Activated T-cell treated with anti-CD3 and anti-CD28 coated beads, Interleukin-2, amount 50 U/mL, for 72 hours (primary cell): ENCODE results near the gene ZDHHC7. TPM values are rescaled to one million over a fixed set of nuclear protein-coding genes. Genes with fewer than 3 reads are reported as not detected.
A peak's percentile ranks its signal among the peaks of the same experiment; 100 is the strongest.

Source experiments
- ATAC-seq, 2 donors: fragments of 150-1000 bp; cut with Tn5 transposase; replicated peaks in 1 of 2; 2 replicates each; pipeline ENCODE4 v1.10.0; 2021; ENCODE audit warnings: moderate library complexity in 2 of 2, mild to moderate bottlenecking in 1 of 2
- DNase-seq, 2 donors: peaks; one replicate each; pipeline ENCODE4 v3.0.0; 2021 to 2022; ENCODE audit warnings: mixed read lengths in 1 of 2
- H3K27ac Mint-ChIP-seq: one replicate; pipeline ENCODE4 v1.8.0; 2022; ENCODE audit warnings: mild to moderate bottlenecking, moderate library complexity, mixed read lengths
- H3K27me3 Mint-ChIP-seq: one replicate; pipeline ENCODE4 v1.8.0; 2022; ENCODE audit warnings: low read depth, mixed read lengths
- H3K36me3 Mint-ChIP-seq, 2 donors: one replicate each; pipeline ENCODE4 v1.8.0; 2022; ENCODE audit warnings: mixed read lengths in 2 of 2, mild to moderate bottlenecking in 1 of 2; ENCODE audit not compliant: insufficient read depth in 2 of 2
- H3K4me1 Mint-ChIP-seq: one replicate; pipeline ENCODE4 v1.8.0; 2022; ENCODE audit warnings: low read depth, mixed read lengths
- H3K4me3 Mint-ChIP-seq, 2 donors: one replicate each; pipeline ENCODE4 v1.8.0; 2022; ENCODE audit warnings: mild to moderate bottlenecking in 2 of 2, mixed read lengths in 2 of 2, moderate library complexity in 2 of 2
- H3K9me3 Mint-ChIP-seq, 2 donors: one replicate each; pipeline ENCODE4 v1.8.0; 2022; ENCODE audit warnings: mixed read lengths in 2 of 2
- total RNA-seq, 2 donors: library from RNA; stranded (reverse); gene quantifications; one replicate each; pipeline ENCODE4 v1.2.3, GENCODE V29; 2022

Gene ZDHHC7
- total RNA-seq, 2 donors from 2014 or later = 27.5 to 33.7 TPM

GRCh38 chr16:84955427-84955826, 55.9 kb downstream of the ZDHHC7 start:
- DNase-seq (no peak), ATAC-seq (no peak)
- Mint-ChIP-seq H3K36me3 (no peaks in the 10 kb centered on the region), H3K4me1 (no peaks in the 10 kb centered on the region), H3K27ac (no peak overlapping the region), H3K27me3 (no peaks in the 10 kb centered on the region), H3K4me3 (no peak overlapping the region), H3K9me3 (no peaks in the 10 kb centered on the region)

GRCh38 chr16:84953190-84953746, 58.1 kb downstream of the ZDHHC7 start:
- peaks cover 6% of the 10 kb centered on the region for H3K27me3 Mint-ChIP-seq
- no peaks in the 10 kb centered on the region for H3K9me3 Mint-ChIP-seq
- ATAC-seq = no peak

DNA sequence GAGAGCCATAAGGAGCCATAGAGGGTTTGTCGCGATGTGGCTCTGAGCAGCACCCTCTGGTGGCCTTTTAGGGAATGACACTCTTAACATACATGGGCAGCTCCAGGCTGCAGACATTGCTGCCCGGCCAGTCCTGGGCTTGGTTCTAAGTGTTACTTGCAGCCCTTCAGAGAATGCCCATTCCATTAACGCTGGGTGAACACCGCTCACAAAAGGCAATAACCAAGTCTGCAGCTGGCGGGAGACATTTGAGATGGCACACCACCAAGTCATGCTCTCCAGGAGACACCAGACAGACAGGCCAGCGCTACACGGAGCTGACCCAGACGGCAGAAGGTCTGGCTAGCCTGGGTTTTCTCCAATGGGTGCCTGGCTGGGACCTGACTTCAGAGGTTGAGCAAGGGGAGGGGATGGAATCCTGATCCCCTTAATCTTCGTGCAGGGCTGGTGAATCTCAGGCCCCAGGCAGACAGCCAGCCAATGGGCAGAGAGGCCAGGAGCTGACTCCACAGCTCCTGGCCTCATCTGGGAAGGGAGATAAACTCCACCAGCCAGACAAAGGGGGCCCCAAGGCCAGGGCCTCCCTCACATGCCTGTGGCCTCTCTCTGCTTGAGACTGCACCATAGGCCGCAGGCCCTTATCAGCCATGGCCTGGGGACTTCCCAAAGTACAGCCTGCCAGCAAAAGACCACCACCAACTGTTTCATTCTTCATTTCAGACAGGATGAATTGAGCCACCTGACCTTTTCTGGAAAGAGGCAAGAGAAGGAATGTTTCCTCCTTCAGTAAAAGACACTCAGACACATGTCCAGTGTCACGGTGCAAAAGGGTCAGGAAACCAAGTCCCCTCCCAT, 58.8 kb downstream of the ZDHHC7 start:
- Mint-ChIP-seq H3K4me1 (no peaks in the 10 kb centered on the region), H3K27me3 (peaks cover 6% of the 10 kb centered on the region), H3K27ac (no peak overlapping the region), H3K36me3 (no peaks in the 10 kb centered on the region), H3K9me3 (no peaks in the 10 kb centered on the region), H3K4me3 (no peak overlapping the region)
- DNase-seq (peak; percentile 69 to 79), ATAC-seq (peak; percentile 78 to 89)

More at GRCh38 chr16:84953190-84953746, 58.1 kb downstream of the ZDHHC7 start:
- no peaks in the 10 kb centered on the region for H3K36me3 Mint-ChIP-seq
- no peak overlapping the region for H3K4me3 Mint-ChIP-seq
- H3K27ac Mint-ChIP-seq = no peak overlapping the region
- no peaks in the 10 kb centered on the region for H3K4me1 Mint-ChIP-seq
- DNase-seq = no peak

DNA sequence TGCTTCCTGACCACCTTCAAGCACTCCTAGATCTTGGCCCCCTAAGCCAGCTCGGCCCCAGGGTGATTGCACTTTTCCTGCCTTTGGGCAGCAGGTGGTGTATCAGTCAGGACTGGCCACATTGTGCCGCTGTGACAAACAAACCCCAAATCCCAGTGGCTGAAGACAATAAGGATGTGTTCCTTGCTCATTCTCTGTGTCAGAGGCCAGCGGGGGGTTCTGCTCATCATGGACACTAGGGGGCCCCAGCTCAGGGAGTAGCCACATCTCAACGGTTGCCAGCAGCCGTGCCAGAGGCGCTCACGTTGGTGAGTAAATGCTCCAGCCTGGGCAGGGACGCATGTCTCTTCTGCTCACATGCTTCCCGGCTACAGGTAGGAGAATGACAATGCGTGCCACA, 60.4 kb downstream of the ZDHHC7 start:
- H3K27ac Mint-ChIP-seq = no peak overlapping the region
- no peak for ATAC-seq
- peak; percentile 15 to 32 for DNase-seq
- H3K4me3 Mint-ChIP-seq = no peak overlapping the region
- no peaks in the 10 kb centered on the region for H3K9me3 Mint-ChIP-seq
- peaks cover 6% of the 10 kb centered on the region for H3K27me3 Mint-ChIP-seq
- no peaks in the 10 kb centered on the region for H3K36me3 Mint-ChIP-seq
- no peaks in the 10 kb centered on the region for H3K4me1 Mint-ChIP-seq

DNA sequence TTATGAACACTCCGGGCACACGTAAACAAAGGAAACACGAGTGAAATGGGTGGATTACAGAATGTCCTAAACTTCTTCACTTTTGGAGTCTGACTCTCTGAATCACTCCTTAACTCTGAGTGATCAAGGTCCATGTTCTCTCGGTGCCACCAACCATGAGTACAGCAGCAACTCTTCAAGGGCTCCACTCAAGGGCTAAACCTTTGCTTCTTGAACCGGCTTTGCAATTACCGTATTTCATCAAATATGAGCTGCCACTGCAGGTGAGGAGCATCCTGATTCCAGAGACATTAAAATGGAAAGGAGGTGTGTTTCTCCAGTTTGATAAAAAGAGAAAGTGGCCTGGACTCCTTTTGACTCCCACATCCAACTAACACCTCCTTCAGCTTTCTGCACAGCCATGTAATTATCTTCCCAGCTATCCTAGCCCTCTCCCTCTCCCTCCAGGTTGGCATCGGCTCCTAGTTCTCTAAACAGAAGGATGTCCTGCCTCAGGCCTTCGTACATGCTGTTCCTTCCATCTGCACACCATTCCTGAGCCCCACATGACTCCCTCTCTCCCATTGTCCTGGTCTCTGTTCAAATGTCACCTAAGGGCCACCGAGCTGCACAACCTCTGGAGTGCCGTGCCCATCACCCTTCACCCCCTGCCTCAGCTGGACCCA, 61.4 kb downstream of the ZDHHC7 start:
- Mint-ChIP-seq H3K4me3 (no peak overlapping the region), H3K9me3 (peaks cover 0 to 2% of the 10 kb centered on the region in 2 donors), H3K36me3 (no peaks in the 10 kb centered on the region), H3K27me3 (peaks cover 6% of the 10 kb centered on the region), H3K4me1 (no peaks in the 10 kb centered on the region), H3K27ac (no peak overlapping the region)
- DNase-seq (no peak), ATAC-seq (no peak)

GRCh38 chr16:84948851-84949610, 62.3 kb downstream of the ZDHHC7 start:
- Mint-ChIP-seq H3K27me3 (peaks cover 6% of the 10 kb centered on the region), H3K27ac (no peak overlapping the region), H3K4me3 (no peak overlapping the region), H3K4me1 (no peaks in the 10 kb centered on the region), H3K36me3 (no peaks in the 10 kb centered on the region), H3K9me3 (peaks cover 0 to 2% of the 10 kb centered on the region in 2 donors)
- ATAC-seq (no peak), DNase-seq (no peak)

GRCh38 chr16:84947996-84948850, 63.1 kb downstream of the ZDHHC7 start:
- H3K9me3 Mint-ChIP-seq = peaks cover 0 to 2% of the 10 kb centered on the region in 2 donors
- ATAC-seq (peak; percentile 11 to 20), DNase-seq (no peak)
- H3K27me3 Mint-ChIP-seq = peaks cover 6% of the 10 kb centered on the region
- H3K4me3 Mint-ChIP-seq = no peak overlapping the region
- H3K4me1 Mint-ChIP-seq = no peaks in the 10 kb centered on the region
- H3K36me3 Mint-ChIP-seq = no peaks in the 10 kb centered on the region
- no peak overlapping the region for H3K27ac Mint-ChIP-seq

DNA sequence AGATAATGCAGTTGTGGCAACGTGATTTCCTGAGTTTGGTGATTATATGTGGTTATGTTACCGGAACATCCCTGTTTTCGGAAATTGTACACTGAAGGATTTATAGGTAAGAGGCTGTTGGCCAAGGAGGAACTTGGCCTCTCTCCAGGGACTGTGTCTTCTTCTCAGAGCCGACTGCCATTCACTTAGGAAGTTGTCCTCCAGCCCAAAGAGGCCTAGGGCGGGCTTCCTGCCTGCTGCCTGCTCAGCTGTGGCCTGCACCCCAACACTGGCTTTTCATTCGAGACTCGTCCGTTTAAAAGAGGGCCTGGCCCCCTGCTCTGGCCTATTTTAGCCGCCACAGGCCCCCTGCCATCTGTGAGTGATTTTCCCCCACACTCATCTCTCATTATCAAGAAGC, 64.3 kb downstream of the ZDHHC7 start:
- Mint-ChIP-seq H3K4me3 (no peak overlapping the region), H3K27me3 (peaks cover 6% of the 10 kb centered on the region), H3K9me3 (peaks cover 0 to 2% of the 10 kb centered on the region in 2 donors), H3K36me3 (no peaks in the 10 kb centered on the region), H3K4me1 (no peaks in the 10 kb centered on the region), H3K27ac (no peak overlapping the region)
- DNase-seq (no peak), ATAC-seq (no peak)

DNA sequence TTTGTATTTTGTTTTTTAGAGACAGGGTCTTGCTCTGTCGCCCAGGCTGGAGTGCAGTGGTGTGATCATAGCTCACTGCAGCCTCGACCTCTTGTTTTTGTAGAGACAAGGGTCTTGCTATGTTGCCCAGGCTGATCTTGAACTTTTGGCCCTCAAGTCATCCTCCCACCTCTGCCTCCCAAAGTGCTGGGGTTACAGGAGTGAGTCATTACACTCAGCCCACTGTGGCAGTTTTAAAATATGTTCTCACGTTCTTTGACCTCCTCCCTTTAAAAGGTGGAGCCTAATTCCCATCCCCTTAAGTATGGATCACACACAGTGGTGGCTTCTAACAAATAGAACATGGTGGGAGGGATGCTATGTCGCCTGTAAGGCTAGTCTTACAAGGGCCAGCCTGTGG, 67.7 kb downstream of the ZDHHC7 start:
- Mint-ChIP-seq H3K27ac (no peak overlapping the region), H3K27me3 (no peaks in the 10 kb centered on the region), H3K4me1 (no peaks in the 10 kb centered on the region), H3K9me3 (peaks cover 0 to 2% of the 10 kb centered on the region in 2 donors), H3K36me3 (no peaks in the 10 kb centered on the region), H3K4me3 (no peak overlapping the region)
- no peak for DNase-seq
- ATAC-seq = no peak

DNA sequence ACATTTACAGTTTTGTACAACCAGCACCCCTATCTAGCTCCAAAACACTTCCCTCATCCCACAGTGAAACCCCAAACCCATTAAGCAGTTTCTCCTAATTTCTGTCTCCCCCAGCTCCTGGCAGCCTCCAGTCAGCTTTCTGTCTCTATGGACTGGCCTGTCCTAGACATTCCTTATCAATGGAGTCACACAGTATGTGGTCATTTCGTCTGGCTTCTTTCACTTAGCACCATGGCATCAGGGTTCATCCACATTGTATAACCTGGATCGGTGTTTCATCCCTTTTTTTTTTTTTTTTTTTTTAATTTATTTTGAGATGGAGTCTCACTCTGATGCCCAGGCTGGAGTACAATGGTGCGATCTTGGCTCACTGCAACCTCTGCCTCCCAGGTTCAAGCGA, 68.5 kb downstream of the ZDHHC7 start:
- no peak for DNase-seq
- Mint-ChIP-seq H3K9me3 (peaks cover 0 to 2% of the 10 kb centered on the region in 2 donors), H3K4me3 (no peak overlapping the region), H3K27ac (no peak overlapping the region), H3K4me1 (no peaks in the 10 kb centered on the region), H3K36me3 (no peaks in the 10 kb centered on the region), H3K27me3 (no peaks in the 10 kb centered on the region)
- no peak for ATAC-seq

DNA sequence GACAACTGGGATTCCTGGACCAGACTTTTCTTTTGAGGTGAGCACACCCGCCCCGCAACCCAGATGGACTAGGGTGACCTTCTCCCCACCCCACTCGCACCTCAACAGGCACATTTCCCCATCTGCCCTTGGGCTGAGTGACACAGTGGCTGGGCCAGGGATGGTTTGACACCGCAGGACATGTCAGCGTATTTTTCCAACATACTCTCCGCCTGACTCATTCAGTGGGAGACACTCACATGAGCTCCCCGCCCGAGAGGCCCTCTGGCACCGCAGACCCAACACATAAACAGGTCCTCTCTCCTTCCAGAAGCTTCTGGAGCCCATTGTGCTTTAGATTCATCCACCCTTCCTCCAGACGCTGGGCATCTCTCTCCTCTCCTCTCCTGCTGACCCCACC, 69.4 kb downstream of the ZDHHC7 start:
- no peak for DNase-seq

More for the DNA sequence above, 69.4 kb downstream of the ZDHHC7 start:
- Mint-ChIP-seq H3K36me3 (no peaks in the 10 kb centered on the region), H3K4me1 (no peaks in the 10 kb centered on the region), H3K27ac (no peak overlapping the region), H3K27me3 (no peaks in the 10 kb centered on the region), H3K9me3 (peaks cover 0 to 2% of the 10 kb centered on the region in 2 donors), H3K4me3 (no peak overlapping the region)
- no peak for ATAC-seq
